Endothelial cell of coronary artery (primary cell): ENCODE measurements around the gene SLC6A7. TPM values are rescaled to one million over a fixed set of nuclear protein-coding genes. Genes with fewer than 3 reads are reported as not detected.

ENCODE experiments used
- total RNA-seq: library from RNA; depleted of rRNA; stranded (reverse); fragments of >200 nt; gene quantifications from 2 replicates; pipeline ENCODE4 v1.2.3, GENCODE V29; 2014

The SLC6A7 gene
- total RNA-seq: not detected in 2 replicates

GRCh38 chr5:150189728-150190502 is at the start of gene SLC6A7:
SLC6A7 (plus strand) TSS chr5:150190062; CDS start chr5:150190328, 266 bp downstream.

GRCh38 chr5:150155258-150156026 is 34.4 kb upstream of the SLC6A7 start, which contains the start of gene PDGFRB:
PDGFRB (minus strand) TSS chr5:150155845; CDS start chr5:150137047, 18,798 bp downstream.

GRCh38 chr5:150166650-150167511 is 23.0 kb upstream of the SLC6A7 start, which contains the start of gene CDX1:
CDX1 (plus strand) TSS chr5:150166778; CDS start chr5:150166877, 99 bp downstream.

Other genes with a start within 250 kb of the SLC6A7 start
- gene PDE6A, start 245.3 kb upstream of the SLC6A7 start, total RNA-seq: under 0.01 TPM in 1 of 2 replicates, not detected in the other
- 18.4 and 25.8 TPM in 2 replicates for gene SLC26A2, start 229.3 kb upstream of the SLC6A7 start, total RNA-seq
- 4.1 and 5.8 TPM in 2 replicates for gene TIGD6, start 189.4 kb upstream of the SLC6A7 start, total RNA-seq
- 27.1 and 30.1 TPM in 2 replicates for gene HMGXB3, start 189.3 kb upstream of the SLC6A7 start, total RNA-seq
- gene CSF1R, start 103.5 kb upstream of the SLC6A7 start, total RNA-seq: not detected in 2 replicates
- 0.63 and 3.1 TPM in 2 replicates for gene PDGFRB, start 34.2 kb upstream of the SLC6A7 start, total RNA-seq
- gene CDX1, start 23.3 kb upstream of the SLC6A7 start, total RNA-seq: not detected in 2 replicates
- not detected in 2 replicates for gene CAMK2A, start 99.7 kb downstream of the SLC6A7 start, total RNA-seq
- 0.09 and 0.28 TPM in 2 replicates for gene ARSI, start 112.8 kb downstream of the SLC6A7 start, total RNA-seq
- 16.0 and 18.5 TPM in 2 replicates for gene TCOF1, start 167.6 kb downstream of the SLC6A7 start, total RNA-seq
- gene CD74, start 222.8 kb downstream of the SLC6A7 start, total RNA-seq: 0.36 and 0.56 TPM in 2 replicates